GM12892 (cell line): ENCODE measurements around the gene TAF5.

Experiments used
- POLR2A ChIP-seq: IDR thresholded peaks from 2 replicates; pipeline ENCODE4 v1.6.1; 2011; ENCODE audit warnings: low read depth, low read length, control low read depth
- POLR2AphosphoS5 ChIP-seq: IDR thresholded peaks from 2 replicates; pipeline ENCODE4 v1.6.1; 2011; ENCODE audit warnings: low read depth, low read length, control low read depth
- TAF1 ChIP-seq: IDR thresholded peaks from 2 replicates; pipeline ENCODE4 v1.6.1; 2011; ENCODE audit warnings: low read depth, mild to moderate bottlenecking, control low read depth, low read length, borderline replicate concordance

DNA sequence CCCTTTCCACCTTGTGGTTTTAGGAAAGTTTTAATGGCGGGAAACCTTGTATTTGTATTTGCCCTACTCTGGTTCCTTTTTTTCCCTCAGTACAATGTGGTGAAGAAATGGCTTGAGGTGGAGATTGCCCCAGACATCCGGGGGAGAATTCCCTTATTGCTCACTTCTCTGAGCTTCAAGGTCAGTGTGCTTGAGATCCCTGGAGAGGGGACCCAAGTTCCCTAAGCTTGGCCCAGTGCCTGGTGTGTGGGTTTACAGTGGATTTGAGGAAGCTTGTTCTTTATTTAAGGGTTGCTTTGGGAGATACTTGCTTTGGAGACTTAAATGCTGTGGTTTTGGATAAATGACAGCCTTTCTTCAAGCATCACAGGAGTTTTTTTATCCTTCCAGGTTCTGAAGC is 66.1 kb downstream of the TAF5 start:
- TF ChIP-seq POLR2A (no peak), POLR2AphosphoS5 (no peak), TAF1 (no peak)
